H54 (cell line): ENCODE data around the gene TMEM106C.
A peak's percentile ranks its signal among the peaks of the same experiment; 100 is the strongest.

Experiments
- DNase-seq: peaks from one replicate; pipeline ENCODE4 v3.0.0; 2011; ENCODE audit warnings: low spot score, mixed read lengths; ENCODE audit not compliant: insufficient read length
- FAIRE-seq: peaks from 3 replicates; lab custom pipeline; 2011; peaks lifted over from hg19 to GRCh38; lab: Jason Lieb, UNC
- POLR2A ChIP-seq: IDR thresholded peaks from 2 replicates; pipeline ENCODE4 v1.6.1; 2011; ENCODE audit warnings: low read depth, mild to moderate bottlenecking, low read length

The TMEM106C gene

GRCh38 chr12:47963340-47964040, at the start of gene TMEM106C:
Gene TMEM106C (plus strand): TSS chr12:47963596. CDS start chr12:47964237, 641 bp downstream.
- FAIRE-seq (peak; percentile 48), DNase-seq (peak; percentile 95)
- peak; percentile 53 for TF ChIP-seq POLR2A

- DNase-seq: no peak
- no peak for FAIRE-seq
- no peak for TF ChIP-seq POLR2A
These were observed 42.5 kb upstream of the TMEM106C start for GRCh38 chr12:47920913-47921312.

- TF ChIP-seq POLR2A: no peak
- DNase-seq (no peak), FAIRE-seq (no peak)
These were observed 41.5 kb upstream of the TMEM106C start for GRCh38 chr12:47921907-47922306.

- TF ChIP-seq POLR2A: no peak
- no peak for FAIRE-seq
These were observed 36.0 kb upstream of the TMEM106C start for GRCh38 chr12:47927346-47927745.

GRCh38 chr12:47930634-47931033, 32.8 kb upstream of the TMEM106C start:
- TF ChIP-seq POLR2A: no peak
- DNase-seq (no peak), FAIRE-seq (no peak)

More at GRCh38 chr12:47927346-47927745, 36.0 kb upstream of the TMEM106C start:
- no peak for DNase-seq

GRCh38 chr12:47931187-47931586, 32.2 kb upstream of the TMEM106C start:
- FAIRE-seq (no peak), DNase-seq (no peak)
- TF ChIP-seq POLR2A: no peak

- TF ChIP-seq POLR2A: no peak
- DNase-seq: no peak
These were observed 28.2 kb upstream of the TMEM106C start for GRCh38 chr12:47935184-47935583.

GRCh38 chr12:47938093-47938492, 25.3 kb upstream of the TMEM106C start:
- DNase-seq: no peak
- TF ChIP-seq POLR2A: no peak
- no peak for FAIRE-seq

More at GRCh38 chr12:47935184-47935583, 28.2 kb upstream of the TMEM106C start:
- no peak for FAIRE-seq

- TF ChIP-seq POLR2A: no peak
- no peak for FAIRE-seq
- DNase-seq: no peak
These were observed 24.8 kb upstream of the TMEM106C start for GRCh38 chr12:47938594-47938993.

- no peak for TF ChIP-seq POLR2A
- DNase-seq (no peak), FAIRE-seq (no peak)
These were observed 24.3 kb upstream of the TMEM106C start for GRCh38 chr12:47939009-47939601.

- FAIRE-seq (no peak), DNase-seq (no peak)
- TF ChIP-seq POLR2A: no peak
These were observed 22.5 kb upstream of the TMEM106C start for GRCh38 chr12:47940773-47941474.

GRCh38 chr12:47941475-47941780, 22.0 kb upstream of the TMEM106C start:
- no peak for TF ChIP-seq POLR2A
- no peak for FAIRE-seq
- DNase-seq: no peak

GRCh38 chr12:47941871-47942613, 21.4 kb upstream of the TMEM106C start:
- DNase-seq (no peak), FAIRE-seq (no peak)
- TF ChIP-seq POLR2A: no peak
